Erythroblast (primary cell): ENCODE data around the gene MTHFD1L.
"Not testable (repeated sequence)": the region's sequence is repeated elsewhere in the genome, so short reads cannot be mapped to it uniquely, and the experiment has no call there.

ENCODE experiments used
- GATA1 ChIP-seq: IDR thresholded peaks from 2 replicates; pipeline ENCODE4 v1.6.1; 2011; ENCODE audit warnings: low read depth, mild to moderate bottlenecking, control low read depth, low read length, moderate library complexity
- POLR2A ChIP-seq: IDR thresholded peaks from 2 replicates; pipeline ENCODE4 v1.6.1; 2011; ENCODE audit warnings: mild to moderate bottlenecking, low read length

DNA sequence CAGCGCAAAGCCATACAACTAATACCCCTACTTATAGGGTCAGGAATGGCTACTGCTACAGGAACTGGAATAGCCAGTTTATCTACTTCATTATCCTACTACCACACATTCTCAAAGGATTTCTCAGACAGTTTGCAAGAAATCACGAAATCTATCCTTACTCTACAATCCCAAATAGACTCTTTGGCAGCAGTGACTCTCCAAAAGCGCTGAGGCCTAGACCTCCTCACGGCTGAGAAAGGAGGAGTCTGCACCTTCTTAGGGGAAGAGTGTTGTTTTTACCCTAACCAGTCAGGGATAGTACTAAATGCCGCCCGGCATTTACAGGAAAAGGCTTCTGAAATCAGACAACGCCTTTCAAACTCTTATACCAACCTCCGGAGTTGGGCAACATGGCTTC lies 10.3 kb upstream of the MTHFD1L start:
- TF ChIP-seq POLR2A, GATA1: not testable (repeated sequence)
